ENCODE data around the gene NDE1. TPM values are rescaled to one million over a fixed set of nuclear protein-coding genes. Genes with fewer than 3 reads are reported as not detected.

Gene NDE1
- total RNA-seq, 2 donors from 2014 or later = 11.2 to 37.9 TPM

DNA sequence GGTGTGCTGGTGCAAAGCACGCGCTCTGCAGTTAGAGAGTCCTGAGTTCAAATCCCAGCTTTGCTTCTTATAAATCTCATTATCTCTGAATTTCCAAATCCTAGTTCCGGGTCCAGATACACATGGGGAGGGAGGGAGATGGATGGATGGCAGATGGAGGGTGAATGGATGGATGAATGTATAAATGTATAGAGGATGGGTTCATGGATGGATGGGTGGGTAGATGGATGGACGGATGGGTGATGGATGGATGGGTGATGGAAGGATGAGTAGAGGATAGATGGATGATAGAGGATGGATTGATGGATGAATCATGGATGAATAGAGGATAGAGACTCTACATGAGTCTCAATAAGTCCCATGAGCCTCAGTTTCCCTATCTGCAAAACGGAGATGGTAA, 116.9 kb downstream of the NDE1 start:
- Histone ChIP-seq H3K4me3 (no peak overlapping the region), H3K27ac (no peak overlapping the region), H3K36me3 (replicated peaks in 1 of 2; ENCODE audit: insufficient read depth in 1 of 2, low read depth in 2 of 2) (no peaks in the 10 kb centered on the region), H3K9me3 (no peaks in the 10 kb centered on the region), H3K27me3 (no peaks in the 10 kb centered on the region), H3K4me1 (no peaks in the 10 kb centered on the region)
- whole genome bisulfite sequencing, 2 donors = 79 to 85% methylated on average over 5 of the region's 5 CpGs
- ATAC-seq = no peak
- TF ChIP-seq, protein P1, sequence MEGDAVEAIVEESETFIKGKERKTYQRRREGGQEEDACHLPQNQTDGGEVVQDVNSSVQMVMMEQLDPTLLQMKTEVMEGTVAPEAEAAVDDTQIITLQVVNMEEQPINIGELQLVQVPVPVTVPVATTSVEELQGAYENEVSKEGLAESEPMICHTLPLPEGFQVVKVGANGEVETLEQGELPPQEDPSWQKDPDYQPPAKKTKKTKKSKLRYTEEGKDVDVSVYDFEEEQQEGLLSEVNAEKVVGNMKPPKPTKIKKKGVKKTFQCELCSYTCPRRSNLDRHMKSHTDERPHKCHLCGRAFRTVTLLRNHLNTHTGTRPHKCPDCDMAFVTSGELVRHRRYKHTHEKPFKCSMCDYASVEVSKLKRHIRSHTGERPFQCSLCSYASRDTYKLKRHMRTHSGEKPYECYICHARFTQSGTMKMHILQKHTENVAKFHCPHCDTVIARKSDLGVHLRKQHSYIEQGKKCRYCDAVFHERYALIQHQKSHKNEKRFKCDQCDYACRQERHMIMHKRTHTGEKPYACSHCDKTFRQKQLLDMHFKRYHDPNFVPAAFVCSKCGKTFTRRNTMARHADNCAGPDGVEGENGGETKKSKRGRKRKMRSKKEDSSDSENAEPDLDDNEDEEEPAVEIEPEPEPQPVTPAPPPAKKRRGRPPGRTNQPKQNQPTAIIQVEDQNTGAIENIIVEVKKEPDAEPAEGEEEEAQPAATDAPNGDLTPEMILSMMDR (IDR thresholded peaks at IDR 0.05) = no peak
- TF ChIP-seq POLR2A (IDR thresholded peaks at IDR 0.05) = no peak
- no peak for DNase-seq
- intact Hi-C loops (cut with DNase I) = loop anchor here (10.0 kb wide), 2 partner anchors 358 to 428 kb away; no protein-coding TSS in a partner anchor

DNA sequence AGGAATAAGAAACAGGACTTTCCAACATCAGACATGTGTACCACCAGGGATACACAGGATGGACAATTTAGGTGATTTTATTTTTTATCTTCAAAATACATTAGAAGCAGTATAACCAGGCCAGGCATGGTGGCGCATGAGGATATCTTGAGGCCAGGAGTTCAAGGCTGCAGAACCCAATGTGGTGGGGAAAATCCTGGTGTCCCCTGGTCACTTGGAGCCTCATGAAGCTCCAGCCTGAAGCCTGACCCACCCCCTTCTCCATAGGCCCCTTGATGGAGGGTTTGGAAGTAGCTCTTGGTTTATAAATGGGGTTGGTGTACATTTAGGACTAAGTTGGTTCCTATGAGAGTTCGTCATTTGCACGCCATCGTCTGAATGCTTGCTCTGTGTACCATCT, 118.2 kb downstream of the NDE1 start:
- 96 to 99% methylated on average over 4 of the region's 4 CpGs for WGBS, 2 donors
- intact Hi-C loops (cut with DNase I) = loop anchor here (10.0 kb wide), 2 partner anchors 357 to 427 kb away; no protein-coding TSS in a partner anchor
- no peaks in the 10 kb centered on the region for H3K36me3 ChIP-seq (replicated peaks in 1 of 2; ENCODE audit: insufficient read depth in 1 of 2, low read depth in 2 of 2)
- no peaks in the 10 kb centered on the region for H3K9me3 ChIP-seq
- H3K27me3 ChIP-seq = no peaks in the 10 kb centered on the region
- H3K4me1 ChIP-seq = no peaks in the 10 kb centered on the region
- H3K4me3 ChIP-seq = no peak overlapping the region
- ATAC-seq (no peak), DNase-seq (no peak)
- TF ChIP-seq, protein P1 (IDR thresholded peaks at IDR 0.05) = no peak
- no peak for TF ChIP-seq POLR2A (IDR thresholded peaks at IDR 0.05)
- H3K27ac ChIP-seq = no peak overlapping the region

DNA sequence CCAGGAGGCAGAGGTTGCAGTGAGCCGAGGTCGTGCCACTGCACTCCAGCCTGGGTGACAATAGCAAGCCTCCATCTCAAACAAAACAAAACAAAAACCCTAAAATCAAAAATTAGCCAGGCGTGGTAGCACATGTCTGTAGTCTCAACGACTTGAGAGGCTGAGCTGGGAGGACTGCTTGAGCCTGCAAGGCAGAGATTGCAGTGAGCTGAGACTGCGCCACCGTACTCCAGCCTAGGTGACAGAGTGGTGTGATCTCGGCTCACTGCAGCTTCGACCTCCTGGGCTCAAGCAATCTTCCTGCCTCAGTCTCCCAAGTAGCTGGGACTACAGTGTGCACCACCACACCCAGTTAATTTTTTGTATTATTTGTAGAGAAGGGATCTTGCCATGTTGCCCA, 119.2 kb downstream of the NDE1 start:
- ATAC-seq (no peak), DNase-seq (no peak)
- no peaks in the 10 kb centered on the region for H3K4me1 ChIP-seq
- intact Hi-C loops (cut with DNase I) = loop anchor here (10.0 kb wide), 2 partner anchors 356 to 426 kb away; no protein-coding TSS in a partner anchor
- no peaks in the 10 kb centered on the region for H3K36me3 ChIP-seq (replicated peaks in 1 of 2; ENCODE audit: insufficient read depth in 1 of 2, low read depth in 2 of 2)
- no peaks in the 10 kb centered on the region for H3K9me3 ChIP-seq
- no peak overlapping the region for H3K27ac ChIP-seq
- WGBS, 2 donors = 86 to 90% methylated on average over 8 of the region's 8 CpGs
- TF ChIP-seq POLR2A (IDR thresholded peaks at IDR 0.05) = no peak
- TF ChIP-seq, protein P1 (IDR thresholded peaks at IDR 0.05) = no peak
- H3K27me3 ChIP-seq = no peaks in the 10 kb centered on the region
- H3K4me3 ChIP-seq = no peak overlapping the region

DNA sequence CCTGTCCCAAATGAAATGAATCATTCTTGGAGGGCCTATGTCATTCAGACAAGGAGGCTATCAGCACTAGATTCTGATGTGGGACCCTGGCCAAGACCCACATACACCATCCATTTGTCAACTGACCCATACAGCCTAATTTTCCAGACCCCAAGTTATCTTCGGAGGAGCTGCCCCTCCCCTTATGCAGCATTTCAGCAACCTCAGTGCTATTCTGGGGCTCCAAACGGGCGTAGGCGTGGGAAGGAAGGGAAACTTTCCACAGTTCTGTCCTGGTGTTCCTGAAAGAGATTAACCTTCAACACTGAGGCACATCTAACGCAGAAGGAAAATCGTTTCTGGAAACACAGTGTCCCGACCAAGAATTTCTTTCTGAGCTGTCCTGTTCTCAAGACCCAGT, 120.1 kb downstream of the NDE1 start:
- no peaks in the 10 kb centered on the region for H3K4me1 ChIP-seq
- intact Hi-C loops (cut with DNase I) = no loop called here

DNA sequence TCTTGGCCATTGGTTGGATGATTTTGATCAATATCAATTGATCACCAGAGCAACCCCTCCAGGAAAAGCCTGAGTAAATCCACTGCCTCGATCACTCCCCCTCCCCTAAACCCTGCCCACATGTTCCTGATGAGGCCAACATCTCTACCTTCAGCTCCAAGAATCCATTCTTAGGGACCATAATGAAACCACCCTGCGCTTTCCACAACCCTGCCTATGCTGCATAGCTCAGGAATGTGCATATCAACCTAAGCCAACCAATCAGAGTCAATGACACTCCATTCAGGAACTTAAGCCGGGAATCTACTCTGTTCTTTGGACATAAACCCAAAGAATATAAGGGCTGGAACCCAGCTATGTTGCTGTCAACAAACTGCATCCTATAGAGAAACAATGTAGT, 120.5 kb downstream of the NDE1 start:
- Histone ChIP-seq H3K36me3 (replicated peaks in 1 of 2; ENCODE audit: insufficient read depth in 1 of 2, low read depth in 2 of 2) (no peaks in the 10 kb centered on the region), H3K9me3 (no peaks in the 10 kb centered on the region), H3K27ac (no peak overlapping the region), H3K27me3 (no peaks in the 10 kb centered on the region), H3K4me1 (no peaks in the 10 kb centered on the region), H3K4me3 (no peak overlapping the region)
- intact Hi-C loops (cut with DNase I) = no loop called here
- ATAC-seq = no peak
- 73 to 81% methylated on average over 3 of the region's 3 CpGs for WGBS, 2 donors
- DNase-seq = no peak
- no peak for TF ChIP-seq POLR2A (IDR thresholded peaks at IDR 0.05)
- TF ChIP-seq, protein P1 (IDR thresholded peaks at IDR 0.05) = no peak

More for the DNA sequence above, 120.1 kb downstream of the NDE1 start:
- no peak for TF ChIP-seq POLR2A (IDR thresholded peaks at IDR 0.05)
- TF ChIP-seq, protein P1 (IDR thresholded peaks at IDR 0.05) = no peak
- Histone ChIP-seq H3K27me3 (no peaks in the 10 kb centered on the region), H3K36me3 (replicated peaks in 1 of 2; ENCODE audit: insufficient read depth in 1 of 2, low read depth in 2 of 2) (no peaks in the 10 kb centered on the region), H3K9me3 (no peaks in the 10 kb centered on the region), H3K4me3 (no peak overlapping the region), H3K27ac (no peak overlapping the region)
- DNase-seq = peak in 1 of 4 donors; percentile 5
- 57 to 64% methylated on average over 7 of the region's 7 CpGs for WGBS, 2 donors
- ATAC-seq = no peak
